GM19455 (cell line): ENCODE results near the gene TTC36.
"Not testable (repeated sequence)": the region's sequence is repeated elsewhere in the genome, so short reads cannot be mapped to it uniquely, and the experiment has no call there.

Experiments used
- ATAC-seq: cut with Tn5 transposase; IDR thresholded peaks from one replicate; pipeline ENCODE4 v1.9.1; 2021; ENCODE audit not compliant: unreplicated experiment

The TTC36 gene, protein sequence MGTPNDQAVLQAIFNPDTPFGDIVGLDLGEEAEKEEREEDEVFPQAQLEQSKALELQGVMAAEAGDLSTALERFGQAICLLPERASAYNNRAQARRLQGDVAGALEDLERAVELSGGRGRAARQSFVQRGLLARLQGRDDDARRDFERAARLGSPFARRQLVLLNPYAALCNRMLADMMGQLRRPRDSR

DNA sequence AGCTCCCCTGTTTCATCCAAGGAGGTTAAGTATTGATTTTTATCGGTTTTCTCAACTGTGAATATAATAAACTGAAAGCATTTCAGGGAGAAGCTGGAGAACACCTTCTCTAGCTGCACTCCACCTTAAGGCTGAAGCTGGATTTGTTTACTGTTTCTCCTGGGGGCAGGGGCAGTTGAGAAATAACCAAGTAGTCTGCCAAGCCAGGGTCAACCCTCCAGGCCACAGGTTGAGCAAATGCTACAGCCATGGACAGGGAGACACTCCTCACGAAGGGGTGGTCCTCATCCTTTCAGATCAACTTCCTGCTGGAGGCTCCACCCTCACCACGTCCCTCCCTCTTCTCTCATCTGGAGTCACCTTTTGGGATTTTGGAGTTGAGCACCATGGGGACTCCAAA, at the start of gene TTC36:
TSS of gene TTC36 (plus strand) at position 366 of the 400 bp plus-strand sequence. CDS start at position 387, 21 bp downstream.
- ATAC-seq, result no peak

DNA sequence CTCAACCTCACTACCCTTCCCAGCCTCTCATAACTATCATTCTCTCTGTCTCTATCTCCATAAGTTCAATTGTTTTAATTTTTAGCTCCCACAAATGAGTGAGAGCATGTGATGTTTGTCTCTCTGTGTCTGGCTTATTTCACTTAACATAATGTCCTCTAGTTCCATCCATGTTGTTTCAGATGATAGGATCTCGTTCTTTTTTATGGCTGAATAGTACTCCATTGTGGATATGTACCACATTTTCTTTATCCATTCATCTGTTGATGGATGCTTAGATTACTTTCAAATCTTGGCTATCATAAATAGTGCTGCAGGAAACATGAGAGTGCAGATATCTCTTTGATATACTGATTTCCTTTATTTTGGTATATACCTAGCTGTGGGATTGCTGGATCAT, 46.0 kb upstream of the TTC36 start:
- ATAC-seq, result not testable (repeated sequence)

DNA sequence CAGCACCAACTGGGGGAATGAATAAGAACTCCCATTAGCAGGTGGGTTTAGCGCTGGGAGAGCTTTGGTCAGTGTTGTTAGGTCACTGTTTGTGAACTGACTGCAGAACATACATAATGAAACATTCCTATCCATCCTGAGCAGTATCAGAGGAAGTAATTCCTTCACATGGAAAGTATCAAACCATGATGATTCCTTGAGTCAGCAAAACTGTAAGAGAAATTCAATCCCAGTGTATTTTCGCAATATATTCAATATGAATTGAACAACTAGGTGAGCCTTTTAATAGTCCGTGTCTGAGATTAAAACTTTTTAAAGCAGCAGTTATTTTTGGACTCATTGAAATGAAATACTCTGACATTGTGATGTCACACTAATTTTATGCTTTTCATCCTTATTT, 42.9 kb upstream of the TTC36 start:
- ATAC-seq, result no peak

DNA sequence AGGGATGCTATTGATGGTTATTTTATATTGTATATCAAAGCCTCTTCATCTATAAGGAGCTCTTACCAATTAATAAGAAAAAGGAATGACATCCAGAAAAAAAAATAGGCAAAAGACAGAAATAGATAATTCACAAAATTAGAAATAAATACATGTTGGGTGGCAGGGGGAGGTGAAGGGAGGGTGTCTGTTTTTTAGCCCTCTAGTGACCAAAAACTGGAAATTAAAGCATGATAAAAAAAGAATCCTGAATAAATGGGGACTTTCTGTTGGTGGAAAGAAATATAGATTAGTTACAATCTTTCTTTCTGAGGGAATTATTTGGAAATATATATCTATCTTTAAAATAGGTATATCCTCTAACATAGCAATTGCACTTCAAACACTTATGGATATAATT, 42.0 kb upstream of the TTC36 start:
- ATAC-seq, result no peak

DNA sequence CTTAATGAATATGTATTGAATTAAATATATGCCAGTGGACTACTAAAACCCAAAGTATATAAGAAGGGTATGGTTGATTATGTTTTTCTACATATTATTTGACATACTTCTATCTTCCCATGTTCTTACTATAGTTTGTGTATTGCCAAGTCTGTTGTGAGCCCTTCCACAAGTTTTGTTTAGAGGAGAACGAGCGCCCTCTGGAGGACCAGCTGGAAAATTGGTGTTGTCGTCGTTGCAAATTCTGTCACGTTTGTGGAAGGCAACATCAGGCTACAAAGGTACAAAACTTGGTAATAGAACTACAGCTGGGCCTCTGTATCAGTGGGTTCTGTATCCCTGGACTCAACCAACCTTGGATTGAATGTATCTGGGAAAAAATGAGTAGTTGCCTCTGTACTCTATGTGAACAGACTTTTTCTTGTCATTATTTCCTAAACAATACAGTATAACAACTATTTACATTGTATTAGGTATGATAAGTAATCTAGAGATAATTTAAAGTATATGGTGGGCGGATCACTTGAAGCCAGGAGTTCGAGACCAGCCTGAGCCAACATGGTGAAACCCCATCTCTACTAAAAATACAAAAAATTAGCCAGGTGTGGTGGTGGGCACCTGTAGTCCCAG, 38.7 kb upstream of the TTC36 start:
- no peak for ATAC-seq

DNA sequence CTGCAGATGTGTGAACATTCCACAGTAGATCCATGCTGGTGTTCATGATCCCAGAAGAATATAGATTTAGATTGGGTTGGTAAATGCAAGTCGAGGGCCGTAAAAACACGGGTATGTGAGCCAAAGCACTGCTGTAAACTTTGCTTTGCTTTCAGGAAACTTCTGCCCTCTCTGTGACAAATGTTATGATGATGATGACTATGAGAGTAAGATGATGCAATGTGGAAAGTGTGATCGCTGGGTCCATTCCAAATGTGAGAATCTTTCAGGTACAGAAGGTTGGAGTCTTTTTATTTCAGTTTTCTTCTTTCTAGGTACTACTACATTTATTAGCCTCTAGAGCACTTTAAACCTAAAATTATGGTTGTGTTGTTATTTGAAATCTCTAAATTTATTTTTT, 36.2 kb upstream of the TTC36 start:
- no peak for ATAC-seq

DNA sequence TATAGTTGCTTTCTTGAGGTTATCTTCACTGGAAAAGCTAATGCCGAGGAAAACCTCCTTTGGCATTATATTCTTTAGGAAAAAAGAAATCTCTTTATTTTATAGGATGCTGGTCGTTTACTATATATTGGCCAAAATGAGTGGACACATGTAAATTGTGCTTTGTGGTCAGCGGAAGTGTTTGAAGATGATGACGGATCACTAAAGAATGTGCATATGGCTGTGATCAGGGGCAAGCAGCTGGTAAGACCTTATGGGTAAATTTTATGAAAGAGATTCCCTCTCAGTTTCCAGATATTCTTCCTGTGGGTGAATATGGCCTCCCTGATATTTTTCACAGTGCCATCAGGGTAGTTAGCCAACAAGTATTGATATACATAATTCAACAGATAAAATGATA, 29.4 kb upstream of the TTC36 start:
- no peak for ATAC-seq

DNA sequence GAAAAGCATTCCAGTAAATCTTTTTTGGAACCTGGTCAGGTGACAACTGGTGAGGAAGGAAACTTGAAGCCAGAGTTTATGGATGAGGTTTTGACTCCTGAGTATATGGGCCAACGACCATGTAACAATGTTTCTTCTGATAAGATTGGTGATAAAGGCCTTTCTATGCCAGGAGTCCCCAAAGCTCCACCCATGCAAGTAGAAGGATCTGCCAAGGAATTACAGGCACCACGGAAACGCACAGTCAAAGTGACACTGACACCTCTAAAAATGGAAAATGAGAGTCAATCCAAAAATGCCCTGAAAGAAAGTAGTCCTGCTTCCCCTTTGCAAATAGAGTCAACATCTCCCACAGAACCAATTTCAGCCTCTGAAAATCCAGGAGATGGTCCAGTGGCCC, 24.1 kb upstream of the TTC36 start:
- no peak for ATAC-seq

DNA sequence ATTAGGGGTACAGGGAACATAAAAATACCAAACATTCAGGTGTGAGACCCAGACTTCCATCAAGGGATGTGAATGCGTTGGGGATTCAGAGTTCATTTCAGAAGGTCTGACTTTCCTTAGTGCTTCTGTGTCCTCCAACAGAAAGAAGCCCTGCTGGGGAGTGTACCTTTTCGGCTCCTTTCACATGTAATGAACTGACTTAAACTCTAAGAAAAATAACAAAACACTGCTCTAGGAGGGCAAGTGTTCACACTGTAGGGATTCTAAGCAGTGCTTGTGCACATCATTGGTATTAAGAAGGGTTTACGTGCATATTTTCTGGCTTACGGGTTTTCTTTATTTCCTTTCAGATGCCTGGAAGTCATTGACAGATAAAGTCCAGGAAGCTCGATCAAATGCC, 15.7 kb upstream of the TTC36 start:
- no peak for ATAC-seq

DNA sequence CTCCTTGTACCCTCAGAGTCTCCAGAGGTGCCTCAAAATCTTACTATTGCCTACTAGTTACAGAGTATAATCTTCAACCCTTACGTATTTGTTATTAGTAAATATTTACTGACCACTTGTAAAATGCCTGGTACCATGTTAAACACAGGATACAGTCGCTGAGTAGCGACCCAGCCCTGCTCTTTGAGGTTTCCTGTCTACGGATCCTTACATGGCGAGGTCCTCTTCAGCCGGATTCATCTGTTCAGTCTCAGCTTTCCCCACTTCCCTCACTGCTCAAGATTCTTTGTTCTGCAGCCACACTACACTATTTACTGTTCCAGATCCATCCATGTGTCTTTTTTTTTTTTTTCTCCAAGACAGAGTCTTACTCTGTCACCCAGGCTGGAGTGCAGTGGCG, 13.2 kb upstream of the TTC36 start:
- ATAC-seq, result no peak

DNA sequence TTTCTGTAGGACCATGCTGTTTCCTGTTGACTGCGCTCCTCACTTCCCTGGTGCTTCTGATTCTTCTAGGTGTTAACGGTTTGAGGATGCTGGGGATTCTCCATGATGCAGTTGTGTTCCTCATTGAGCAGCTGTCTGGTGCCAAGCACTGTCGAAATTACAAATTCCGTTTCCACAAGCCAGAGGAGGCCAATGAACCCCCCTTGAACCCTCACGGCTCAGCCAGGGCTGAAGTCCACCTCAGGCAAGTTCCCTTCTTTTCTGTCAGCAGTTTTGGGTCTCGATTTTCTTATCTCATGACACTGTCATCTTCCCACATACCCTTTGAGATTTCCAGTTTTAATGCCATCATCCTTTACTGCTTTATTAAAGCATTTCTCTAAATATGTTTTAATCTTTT, 7.7 kb upstream of the TTC36 start:
- ATAC-seq, result no peak

DNA sequence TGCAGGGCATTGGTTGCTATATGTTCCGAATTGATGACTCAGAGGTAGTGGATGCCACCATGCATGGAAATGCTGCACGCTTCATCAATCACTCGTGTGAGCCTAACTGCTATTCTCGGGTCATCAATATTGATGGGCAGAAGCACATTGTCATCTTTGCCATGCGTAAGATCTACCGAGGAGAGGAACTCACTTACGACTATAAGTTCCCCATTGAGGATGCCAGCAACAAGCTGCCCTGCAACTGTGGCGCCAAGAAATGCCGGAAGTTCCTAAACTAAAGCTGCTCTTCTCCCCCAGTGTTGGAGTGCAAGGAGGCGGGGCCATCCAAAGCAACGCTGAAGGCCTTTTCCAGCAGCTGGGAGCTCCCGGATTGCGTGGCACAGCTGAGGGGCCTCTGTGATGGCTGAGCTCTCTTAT, 5.4 kb upstream of the TTC36 start:
- ATAC-seq, result no peak

DNA sequence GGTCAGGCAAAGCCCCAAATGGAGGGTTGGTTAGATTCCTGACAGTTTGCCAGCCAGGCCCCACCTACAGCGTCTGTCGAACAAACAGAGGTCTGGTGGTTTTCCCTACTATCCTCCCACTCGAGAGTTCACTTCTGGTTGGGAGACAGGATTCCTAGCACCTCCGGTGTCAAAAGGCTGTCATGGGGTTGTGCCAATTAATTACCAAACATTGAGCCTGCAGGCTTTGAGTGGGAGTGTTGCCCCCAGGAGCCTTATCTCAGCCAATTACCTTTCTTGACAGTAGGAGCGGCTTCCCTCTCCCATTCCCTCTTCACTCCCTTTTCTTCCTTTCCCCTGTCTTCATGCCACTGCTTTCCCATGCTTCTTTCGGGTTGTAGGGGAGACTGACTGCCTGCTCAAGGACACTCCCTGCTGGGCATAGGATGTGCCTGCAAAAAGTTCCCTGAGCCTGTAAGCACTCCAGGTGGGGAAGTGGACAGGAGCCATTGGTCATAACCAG, 4.7 kb upstream of the TTC36 start:
- no peak for ATAC-seq

DNA sequence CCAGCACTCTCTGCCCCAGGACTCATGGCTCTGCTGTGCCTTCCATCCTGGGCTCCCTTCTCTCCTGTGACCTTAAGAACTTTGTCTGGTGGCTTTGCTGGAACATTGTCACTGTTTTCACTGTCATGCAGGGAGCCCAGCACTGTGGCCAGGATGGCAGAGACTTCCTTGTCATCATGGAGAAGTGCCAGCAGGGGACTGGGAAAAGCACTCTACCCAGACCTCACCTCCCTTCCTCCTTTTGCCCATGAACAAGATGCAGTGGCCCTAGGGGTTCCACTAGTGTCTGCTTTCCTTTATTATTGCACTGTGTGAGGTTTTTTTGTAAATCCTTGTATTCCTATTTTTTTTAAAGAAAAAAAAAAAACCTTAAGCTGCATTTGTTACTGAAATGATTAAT, 2.9 kb upstream of the TTC36 start:
- ATAC-seq, result no peak

DNA sequence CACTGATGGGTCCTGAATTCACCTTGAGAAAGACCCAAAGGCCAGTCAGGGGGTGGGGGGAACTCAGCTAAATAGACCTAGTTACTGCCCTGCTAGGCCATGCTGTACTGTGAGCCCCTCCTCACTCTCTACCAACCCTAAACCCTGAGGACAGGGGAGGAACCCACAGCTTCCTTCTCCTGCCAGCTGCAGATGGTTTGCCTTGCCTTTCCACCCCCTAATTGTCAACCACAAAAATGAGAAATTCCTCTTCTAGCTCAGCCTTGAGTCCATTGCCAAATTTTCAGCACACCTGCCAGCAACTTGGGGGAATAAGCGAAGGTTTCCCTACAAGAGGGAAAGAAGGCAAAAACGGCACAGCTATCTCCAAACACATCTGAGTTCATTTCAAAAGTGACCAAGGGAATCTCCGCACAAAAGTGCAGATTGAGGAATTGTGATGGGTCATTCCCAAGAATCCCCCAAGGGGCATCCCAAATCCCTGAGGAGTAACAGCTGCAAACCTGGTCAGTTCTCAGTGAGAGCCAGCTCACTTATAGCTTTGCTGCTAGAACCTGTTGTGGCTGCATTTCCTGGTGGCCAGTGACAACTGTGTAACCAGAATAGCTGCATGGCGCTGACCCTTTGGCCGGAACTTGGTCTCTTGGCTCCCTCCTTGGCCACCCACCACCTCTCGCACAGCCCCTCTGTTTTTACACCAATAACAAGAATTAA, 2.4 kb upstream of the TTC36 start:
- ATAC-seq, result no peak

DNA sequence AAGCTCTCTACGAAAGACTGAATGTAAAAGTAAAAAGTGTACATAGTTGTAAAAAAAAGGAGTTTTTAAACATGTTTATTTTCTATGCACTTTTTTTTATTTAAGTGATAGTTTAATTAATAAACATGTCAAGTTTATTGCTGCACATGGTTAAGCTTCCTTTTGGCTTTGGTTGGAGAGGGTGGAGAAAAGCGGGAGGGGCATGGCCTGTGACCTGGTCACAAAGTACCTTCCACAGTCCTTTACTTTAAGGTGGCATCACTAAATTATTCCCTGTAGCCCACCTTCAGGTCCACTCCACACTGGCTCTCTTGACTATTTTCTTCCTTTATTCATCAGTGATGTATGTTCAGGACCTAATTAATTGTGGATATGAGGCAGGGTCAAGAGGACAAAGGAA, 586 bp upstream of the TTC36 start:
- no peak for ATAC-seq

DNA sequence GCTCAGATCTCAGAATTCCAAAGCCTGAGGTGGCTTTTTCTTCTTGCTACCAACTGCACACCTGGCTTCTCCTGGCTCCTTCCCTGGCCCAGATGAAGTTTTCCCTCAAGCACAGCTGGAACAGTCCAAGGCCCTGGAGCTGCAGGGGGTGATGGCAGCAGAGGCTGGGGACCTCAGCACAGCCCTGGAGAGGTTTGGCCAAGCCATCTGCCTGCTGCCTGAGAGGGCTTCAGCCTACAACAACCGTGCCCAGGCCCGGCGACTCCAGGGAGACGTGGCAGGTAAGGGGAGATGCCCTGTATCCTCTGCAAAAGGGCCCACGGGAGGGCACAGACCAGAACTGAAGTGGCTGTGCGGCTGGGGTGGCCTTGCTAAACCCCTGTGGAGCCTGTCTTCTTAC, 1.2 kb downstream of the TTC36 start:
- no peak for ATAC-seq

DNA sequence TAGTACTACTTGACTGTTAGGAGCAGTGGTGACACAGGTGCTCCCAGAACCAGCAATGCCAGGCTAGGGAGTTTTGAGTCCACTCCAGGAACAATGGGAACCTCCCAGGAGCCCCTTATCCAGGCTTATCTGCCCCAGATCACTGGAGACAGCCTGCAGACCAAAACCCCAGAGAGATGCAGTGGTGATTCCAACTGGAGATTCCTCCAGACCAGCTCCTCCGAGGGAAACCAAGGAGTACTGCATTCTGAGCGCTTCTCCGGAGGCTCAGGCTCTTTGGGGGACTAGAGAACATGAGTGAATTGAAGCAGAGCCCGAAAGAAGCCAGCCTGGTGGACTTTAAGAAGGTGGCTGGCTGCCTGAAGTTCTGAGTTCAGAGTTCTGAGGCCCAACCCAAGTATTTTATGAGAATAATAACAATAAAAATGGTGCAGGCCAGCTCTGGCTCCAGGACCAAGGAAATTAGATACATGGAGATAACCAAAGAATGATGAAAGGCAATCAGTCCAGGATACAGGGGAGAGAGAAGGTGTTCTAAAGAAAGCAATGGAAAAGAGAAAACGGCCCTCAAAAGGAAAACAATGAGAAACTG, 2.4 kb downstream of the TTC36 start:
- ATAC-seq, result no peak

DNA sequence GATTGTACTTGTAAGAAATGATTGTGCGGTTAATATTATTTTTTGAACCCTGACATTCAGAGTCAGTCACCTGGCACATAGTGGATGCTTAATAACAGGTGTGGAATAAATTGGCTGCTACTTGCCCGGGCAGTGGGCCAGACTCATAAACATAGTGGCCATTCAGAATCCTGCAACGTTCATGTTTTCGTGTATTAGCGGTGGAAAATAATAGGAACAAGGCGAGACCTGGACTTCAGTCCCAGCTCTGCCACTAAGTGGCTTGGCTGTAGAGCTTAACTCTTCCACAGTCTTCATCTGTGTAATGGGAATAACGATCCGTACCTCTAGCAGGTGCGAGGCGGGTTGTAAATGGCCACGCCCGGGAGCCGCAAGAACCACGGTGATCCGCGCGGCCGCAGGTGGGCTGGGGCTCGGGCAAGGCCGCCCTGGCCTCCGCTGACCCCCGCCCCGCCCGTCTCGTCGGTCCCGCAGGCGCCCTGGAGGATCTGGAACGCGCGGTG, 3.0 kb downstream of the TTC36 start:
- no peak for ATAC-seq

DNA sequence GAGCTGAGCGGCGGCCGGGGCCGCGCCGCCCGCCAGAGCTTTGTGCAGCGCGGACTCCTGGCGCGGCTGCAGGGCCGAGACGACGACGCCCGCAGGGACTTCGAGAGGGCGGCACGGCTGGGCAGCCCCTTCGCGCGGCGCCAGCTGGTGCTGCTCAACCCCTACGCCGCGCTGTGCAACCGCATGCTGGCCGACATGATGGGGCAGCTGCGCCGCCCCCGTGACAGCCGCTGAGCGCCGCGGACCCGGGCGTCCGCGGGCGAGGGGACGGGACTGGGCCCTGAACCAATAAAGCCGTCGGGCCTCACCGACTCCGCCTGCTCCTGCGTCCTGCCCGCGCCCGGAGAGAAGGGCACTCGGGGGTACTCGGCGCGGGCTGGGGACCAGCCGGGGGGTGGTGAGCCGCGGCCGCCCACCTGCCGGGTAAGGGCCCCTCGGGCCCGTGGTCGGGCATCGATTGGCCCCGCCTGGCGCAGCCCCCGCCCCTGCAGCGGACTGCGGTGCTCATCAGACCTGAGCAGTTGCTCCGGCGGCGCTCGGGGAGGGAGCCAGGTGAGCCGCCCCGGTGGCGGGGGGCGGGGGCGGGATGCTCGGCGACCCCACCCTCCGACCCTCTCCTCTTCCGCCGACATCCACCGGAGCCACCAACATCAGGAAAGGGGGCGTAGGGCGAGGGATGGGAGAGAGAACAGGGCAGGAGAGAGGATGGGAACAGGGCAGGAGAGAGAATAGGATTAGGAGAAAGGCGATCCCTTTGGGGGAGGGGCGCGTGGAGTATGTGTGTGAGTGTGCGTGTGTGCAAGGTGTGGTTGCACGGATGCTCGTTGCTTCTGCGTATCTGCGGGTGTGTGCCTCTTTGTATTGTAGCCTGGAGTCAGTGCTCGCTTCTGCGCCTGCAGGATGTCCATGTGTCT, 3.7 kb downstream of the TTC36 start, which contains the start of gene TMEM25:
TSS of gene TMEM25 (plus strand) at position 510 of the 914 bp plus-strand sequence. CDS start 610 bp downstream, outside the sequence.
- peak; percentile 67 for ATAC-seq
